Measurements from ENCODE around the gene TNS3.
"Not testable (repeated sequence)": the region's sequence is repeated elsewhere in the genome, so short reads cannot be mapped to it uniquely, and the experiment has no call there.

TNS3 gene

GRCh38 chr7:47454974-47455871, 126.7 kb downstream of the TNS3 start:
- no peak for DNase-seq (ENCODE audit: extremely low read depth in 1 of 2, low read depth in 1 of 2)

DNA sequence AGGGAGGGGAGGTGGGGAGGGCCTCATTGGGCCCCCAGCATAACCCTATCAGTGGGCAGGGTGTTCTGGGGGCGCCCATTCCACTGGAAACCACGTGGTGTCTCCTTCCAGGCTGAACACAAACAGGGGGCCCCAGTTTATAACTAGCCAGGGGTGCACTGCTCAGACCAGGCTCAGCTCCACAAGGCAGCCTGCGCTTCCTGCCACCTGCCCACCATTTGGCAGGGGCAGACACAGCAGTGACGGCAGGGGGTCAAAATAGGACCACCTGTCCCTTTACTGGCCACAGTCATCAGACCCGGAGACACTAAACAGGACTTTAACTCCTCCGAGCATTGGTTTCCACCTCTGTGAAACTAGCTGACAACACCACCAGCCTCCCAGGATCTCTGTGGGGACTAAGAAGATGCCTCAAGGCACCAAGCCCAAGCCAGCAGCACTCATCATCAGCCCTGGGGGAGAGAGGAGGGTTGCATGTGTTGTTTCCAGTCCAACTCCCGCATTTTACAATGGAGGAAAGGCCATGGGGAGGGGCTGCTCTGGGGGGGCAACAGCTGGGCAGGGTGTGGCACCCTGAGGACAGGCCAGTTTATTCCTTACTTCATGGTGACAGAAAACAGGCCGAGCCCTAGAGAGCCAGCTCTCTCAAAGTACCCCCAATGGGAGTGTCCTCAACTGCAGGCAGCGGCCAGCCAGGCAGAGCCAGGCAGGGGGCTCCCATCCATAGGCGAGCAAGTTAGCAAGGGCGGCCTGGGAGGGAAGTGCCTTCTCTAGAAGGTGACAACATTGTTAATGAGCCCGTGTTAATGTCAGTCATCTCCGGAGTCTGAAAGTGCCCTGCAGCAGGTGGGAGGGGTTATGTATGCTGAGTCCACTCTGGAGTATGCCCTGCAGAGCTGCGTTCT, 127.6 kb downstream of the TNS3 start:
- DNase-seq (ENCODE audit: extremely low read depth in 1 of 2, low read depth in 1 of 2), result no peak

DNA sequence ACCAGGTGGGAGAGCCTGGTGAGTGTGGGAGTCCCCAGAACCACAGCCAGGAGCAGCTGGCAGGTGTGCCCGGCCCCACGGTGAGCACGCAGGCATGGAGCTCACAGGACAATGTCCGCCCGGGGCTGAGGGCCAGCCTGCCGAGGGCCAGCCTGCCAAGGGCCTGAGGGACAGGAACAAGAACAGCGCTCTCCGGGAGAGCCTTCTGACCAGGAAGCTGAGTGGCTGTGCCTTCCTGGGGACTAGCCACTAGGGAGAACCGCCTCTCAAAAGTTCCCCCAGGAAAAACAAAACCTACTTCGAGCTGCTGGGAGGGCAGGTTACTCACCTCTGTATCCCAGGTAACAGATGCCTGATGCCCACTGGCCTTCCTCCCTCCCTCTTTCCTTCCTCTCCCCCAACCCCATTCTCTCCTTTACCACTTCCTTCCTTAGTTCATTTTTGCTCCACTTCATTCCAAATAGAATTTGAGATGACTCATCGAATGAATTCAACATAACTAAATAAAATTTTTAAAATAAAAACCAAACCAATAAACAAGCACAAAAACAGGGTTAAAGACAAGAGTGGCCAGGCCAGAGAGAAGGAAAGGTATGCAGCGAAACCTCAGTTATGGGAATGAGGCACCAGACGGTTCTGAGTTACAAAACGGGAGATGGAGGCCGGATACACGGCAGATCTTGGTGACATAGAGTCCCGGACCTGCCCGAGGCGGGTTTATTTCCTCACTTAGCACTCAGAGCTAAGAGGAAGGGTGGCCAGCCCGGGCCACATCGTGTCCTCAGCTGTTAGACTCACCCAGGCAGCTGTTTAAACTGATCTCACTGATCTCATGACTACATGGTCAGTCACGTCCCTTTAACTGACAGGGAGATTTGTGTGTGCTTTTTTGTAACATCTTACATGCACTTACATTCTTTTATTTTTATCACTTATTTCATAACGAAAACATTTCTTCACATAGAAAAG, 128.5 kb downstream of the TNS3 start:
- DNase-seq (ENCODE audit: extremely low read depth in 1 of 2, low read depth in 1 of 2), result no peak

- no peak for DNase-seq (ENCODE audit: extremely low read depth in 1 of 2, low read depth in 1 of 2)
Observed at GRCh38 chr7:47452715-47453092, 129.2 kb downstream of the TNS3 start.

DNA sequence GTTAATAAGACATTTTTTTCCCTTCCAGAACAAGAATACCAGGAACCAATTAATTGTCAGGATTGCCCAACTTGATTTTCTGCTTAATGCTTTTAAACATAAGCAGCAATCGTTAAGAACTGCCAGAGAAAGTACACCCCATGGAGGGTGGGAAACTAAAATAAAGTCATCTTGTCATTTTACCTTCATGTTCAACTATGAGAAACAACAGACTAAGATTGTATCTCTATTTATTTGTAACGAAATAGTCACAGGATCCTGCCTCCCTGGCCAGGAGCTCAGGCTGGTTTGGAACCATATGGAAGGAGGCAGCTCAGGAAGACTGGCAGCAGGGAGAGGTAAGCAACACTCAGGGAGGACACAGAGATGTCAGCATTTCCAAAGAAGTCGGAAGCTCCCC, 129.6 kb downstream of the TNS3 start:
- DNase-seq (ENCODE audit: extremely low read depth in 1 of 2, low read depth in 1 of 2), result no peak

DNA sequence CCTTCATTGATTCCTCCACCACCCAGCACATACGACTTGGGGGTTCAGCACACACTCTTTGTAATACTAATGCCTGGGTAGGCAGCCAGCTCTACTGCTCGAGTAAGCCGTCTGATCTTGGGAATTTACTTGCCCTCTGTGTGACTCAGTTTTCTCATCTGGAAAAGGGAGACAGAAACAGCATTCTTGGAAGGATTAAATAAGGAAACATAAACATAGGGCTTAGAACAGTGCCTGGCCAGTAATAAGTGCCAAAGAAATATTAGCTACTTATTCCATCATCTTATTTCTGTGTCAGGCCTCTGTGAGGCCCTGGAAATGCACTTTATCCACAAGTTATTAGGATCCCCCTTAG, 130.1 kb downstream of the TNS3 start:
- DNase-seq (ENCODE audit: extremely low read depth in 1 of 2, low read depth in 1 of 2), result no peak

DNA sequence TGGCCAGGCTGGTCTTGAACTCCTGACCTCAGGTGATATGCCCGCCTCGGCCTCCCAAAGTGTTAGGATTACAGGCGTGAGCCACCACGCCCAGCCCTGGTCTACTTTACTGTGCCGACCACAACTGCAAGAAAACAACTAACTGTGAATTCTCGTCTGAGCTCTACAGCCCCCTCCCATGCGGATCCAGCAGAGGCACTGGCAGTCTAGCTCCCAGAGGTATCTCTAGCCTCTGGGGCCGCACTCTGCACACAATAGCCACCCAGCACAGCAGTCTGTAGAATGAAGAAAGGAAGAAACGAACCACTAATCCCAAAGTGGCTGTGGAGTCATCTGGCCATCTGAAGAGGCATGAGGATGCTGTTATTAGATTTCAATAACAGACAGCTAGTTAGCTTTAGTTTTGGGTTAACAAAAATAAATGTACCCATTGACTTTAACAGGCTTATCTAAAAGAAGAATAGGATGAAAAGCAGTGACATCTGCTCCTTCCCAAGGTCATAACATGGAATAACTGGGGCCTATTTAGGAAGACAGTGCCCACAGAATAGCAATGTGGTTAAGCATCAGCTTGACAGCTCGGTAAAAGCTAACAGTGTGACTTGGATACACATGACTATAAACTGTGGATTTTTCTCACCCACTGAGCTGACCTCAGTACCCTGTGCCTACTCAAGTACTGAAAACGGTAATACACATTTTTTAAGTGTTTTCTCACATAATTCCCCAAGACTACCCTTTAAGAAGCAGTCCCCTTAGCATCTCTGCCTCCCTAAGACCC, 131.9 kb downstream of the TNS3 start:
- DNase-seq (ENCODE audit: extremely low read depth in 1 of 2, low read depth in 1 of 2), result no peak

DNA sequence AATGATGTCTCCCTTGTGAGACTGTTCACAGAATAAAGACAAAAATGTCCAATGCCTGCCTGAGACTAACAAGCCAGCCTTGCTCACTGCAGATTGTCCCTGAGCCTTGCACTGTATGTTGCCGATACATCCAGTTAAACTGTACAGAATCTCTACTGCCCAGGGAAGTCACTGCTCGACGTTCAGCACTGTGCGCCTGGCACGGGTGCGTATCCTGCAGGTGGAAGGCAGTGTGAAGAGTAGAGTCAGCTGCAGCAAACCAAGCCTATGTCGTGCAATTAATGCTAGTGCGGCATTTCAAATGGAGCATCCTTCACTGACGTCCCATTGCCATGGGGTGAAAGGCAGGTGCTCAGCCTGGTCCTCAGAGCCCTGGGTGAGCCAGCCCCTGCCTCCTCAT, 132.9 kb downstream of the TNS3 start:
- no peak for DNase-seq (ENCODE audit: extremely low read depth in 1 of 2, low read depth in 1 of 2)

DNA sequence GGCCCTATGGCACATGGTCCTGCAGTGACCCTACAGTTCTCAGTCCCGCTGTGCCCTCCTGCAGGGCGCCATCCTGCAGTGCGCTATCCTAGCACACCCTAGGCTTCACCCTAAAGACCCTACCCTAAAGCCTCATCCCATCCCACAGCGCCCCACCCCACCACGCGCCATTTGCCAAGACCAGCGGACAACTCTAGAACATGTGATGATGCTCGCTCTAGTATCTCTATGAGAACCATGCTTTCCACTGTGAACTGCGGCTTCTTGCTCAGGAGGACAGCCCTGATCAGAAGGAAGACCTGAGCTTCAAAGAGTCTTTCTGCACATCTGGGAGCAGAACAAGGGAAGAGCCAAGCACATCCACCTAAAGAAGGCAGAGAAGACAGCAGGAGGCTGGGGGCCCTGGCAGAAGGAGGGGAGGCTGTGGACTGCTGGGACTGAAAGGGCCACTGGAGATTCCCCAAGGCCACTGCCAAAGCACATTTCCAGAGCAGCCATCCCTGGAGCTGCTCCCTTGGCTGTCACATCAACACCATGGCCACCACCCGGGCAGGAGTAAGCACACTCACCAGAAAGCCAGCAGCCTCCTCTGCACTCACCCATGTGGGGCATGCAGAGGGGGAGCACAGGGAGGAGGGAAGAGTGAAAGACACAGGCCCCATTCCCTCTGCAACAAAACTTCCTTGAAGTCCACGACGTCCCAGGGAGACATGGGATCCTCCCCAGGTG, 134.1 kb downstream of the TNS3 start:
- no peak for DNase-seq (ENCODE audit: extremely low read depth in 1 of 2, low read depth in 1 of 2)

DNA sequence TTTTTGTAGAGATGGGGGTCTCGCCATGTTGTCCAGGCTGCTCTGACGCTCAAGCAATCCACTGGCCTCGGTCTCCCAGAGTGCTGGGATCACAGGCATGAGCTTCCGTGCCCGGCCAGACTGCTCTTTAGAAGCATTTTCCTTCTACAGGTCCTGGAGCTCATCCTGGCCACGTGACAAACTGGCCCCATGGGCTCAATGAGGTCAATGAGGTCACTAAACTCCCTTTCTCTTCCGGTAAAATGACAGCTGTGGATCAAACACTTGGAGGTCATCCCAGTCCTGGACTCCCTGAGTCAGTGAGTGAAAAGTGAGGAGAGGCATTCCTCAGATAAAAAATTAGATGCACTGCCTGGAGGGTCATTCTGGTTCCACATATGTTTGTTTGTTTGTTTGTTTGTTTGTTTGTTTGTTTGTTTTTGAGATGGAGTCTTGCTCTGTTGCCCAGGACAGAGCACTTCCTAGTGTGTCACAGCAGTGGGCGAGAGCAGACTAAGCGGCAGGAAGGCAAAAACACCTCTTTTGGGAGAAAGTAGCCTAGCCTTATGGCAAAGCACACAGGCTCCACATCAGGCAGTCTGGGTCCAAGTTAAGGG, 134.9 kb downstream of the TNS3 start:
- DNase-seq (ENCODE audit: extremely low read depth in 1 of 2, low read depth in 1 of 2), result no peak

DNA sequence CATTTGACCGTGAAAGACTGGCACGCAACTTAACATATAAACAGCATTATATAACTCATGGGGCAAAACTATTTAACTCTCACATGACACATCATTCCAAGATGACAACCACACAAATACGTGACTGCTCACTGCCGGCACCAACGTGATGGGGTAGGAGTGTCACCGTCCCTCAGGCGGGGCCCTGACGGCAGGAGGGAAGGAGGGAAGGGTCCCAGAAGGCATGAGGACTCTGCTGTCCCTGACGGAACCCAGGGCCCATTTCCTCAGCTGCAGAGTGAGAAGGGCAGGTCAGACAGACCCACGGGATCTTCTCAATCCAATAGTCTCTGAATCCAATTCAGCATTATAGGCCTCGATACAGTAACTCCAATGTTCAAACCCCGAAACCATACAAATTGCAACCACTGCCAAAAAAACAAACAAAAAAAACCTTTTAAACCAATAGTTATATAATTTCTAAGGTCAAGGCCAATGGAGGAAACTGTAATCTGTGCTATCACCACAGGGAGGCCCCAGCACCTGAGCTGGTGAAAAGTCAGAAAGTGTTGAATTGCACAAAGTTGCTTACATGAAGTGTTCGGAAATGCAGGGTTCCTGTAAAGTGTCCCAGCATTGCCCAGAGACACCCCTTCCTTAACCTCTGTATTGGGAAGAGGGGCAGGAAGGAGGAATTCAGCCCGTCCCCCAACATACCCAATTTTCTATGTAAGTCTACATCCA, 137.4 kb downstream of the TNS3 start:
- DNase-seq (ENCODE audit: extremely low read depth in 1 of 2, low read depth in 1 of 2), result no peak

DNA sequence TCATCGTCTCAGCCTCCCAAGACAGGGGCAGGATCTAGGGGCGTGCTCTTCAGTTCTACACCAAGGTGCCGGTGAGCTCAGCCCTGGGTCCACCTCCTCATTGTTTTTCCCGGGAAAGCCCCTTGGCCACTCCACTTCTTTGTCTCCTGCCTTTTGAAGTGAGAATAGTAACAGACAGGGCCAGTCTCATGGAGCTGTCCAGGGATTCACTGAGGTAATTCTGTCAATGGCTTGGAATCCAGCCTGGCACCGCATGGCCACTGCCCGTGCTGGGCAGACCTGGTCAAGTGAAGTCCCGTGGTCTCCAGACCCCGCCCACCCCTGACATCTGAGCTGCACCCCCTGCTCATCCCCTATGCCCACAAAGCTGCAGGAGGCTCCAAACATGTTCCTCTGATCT, 138.9 kb downstream of the TNS3 start:
- DNase-seq (ENCODE audit: extremely low read depth in 1 of 2, low read depth in 1 of 2), result no peak

- no peak for DNase-seq (ENCODE audit: extremely low read depth in 1 of 2, low read depth in 1 of 2)
Observed at GRCh38 chr7:47442605-47442865, 139.4 kb downstream of the TNS3 start.

- DNase-seq (ENCODE audit: extremely low read depth in 1 of 2, low read depth in 1 of 2), result no peak
Observed at GRCh38 chr7:47441796-47442604, 139.9 kb downstream of the TNS3 start.

DNA sequence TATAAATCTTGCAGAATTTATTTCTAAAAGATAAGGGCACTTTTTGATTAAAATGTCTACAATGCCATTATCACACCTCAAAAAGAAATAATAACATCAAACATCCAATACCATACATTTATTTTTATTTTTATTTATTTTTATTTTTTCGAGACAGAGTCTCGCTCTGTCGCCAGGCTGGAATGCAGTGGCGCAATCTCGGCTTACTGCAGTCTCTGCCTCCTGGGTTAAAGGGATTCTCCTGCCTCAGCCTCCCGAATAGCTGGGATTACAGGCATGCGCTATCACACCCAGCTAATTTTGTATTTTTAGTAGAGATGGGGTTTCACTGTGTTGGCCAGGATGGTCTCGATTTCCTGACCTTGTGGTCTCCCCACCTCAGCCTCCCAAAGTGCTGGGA, 140.9 kb downstream of the TNS3 start:
- not testable (repeated sequence) for DNase-seq (ENCODE audit: extremely low read depth in 1 of 2, low read depth in 1 of 2)

DNA sequence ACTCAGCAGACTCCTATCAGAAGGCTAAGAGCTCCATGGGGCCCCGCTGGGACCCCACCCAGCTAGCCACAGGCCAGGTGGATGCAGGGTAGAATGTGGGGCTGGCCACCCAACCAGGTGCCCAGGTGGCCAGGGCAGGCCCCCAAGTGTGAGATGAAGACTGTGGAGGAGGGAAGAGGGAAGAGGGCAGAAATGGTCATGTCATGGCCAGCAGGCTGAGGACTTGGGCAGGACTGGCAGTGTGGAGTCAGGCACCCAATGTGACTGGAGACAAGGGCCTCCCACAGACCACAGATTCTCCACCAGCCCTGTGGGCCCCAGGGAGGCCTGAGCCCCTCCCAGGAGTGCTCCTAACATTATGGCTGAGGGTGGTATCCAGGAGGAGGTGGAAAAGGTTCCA, 141.6 kb downstream of the TNS3 start:
- no peak for DNase-seq (ENCODE audit: extremely low read depth in 1 of 2, low read depth in 1 of 2)

- DNase-seq (ENCODE audit: extremely low read depth in 1 of 2, low read depth in 1 of 2), result no peak
Observed at GRCh38 chr7:47439181-47439667, 142.7 kb downstream of the TNS3 start.

Data from activated CD8-positive, alpha-beta memory T cell treated with anti-CD3 and anti-CD28 coated beads for 1 hour (primary cell).